Urinary bladder (tissue), 4 donors: ENCODE results near the gene FGFR2. TPM values are rescaled to one million over a fixed set of nuclear protein-coding genes. Genes with fewer than 3 reads are reported as not detected.
A peak's percentile ranks its signal among the peaks of the same experiment; 100 is the strongest.

Experiments
- DNase-seq: peaks from one replicate; pipeline ENCODE4 v3.0.0-alpha.2; 2015; ENCODE audit errors: extremely low spot score
- H3K27ac ChIP-seq: one replicate; pipeline ENCODE4 v1.5.1; 2013; ENCODE audit warnings: low read depth, mild to moderate bottlenecking, moderate library complexity
- H3K36me3 ChIP-seq: one replicate; pipeline ENCODE4 v1.6.1; 2013; ENCODE audit warnings: mild to moderate bottlenecking, moderate library complexity; ENCODE audit not compliant: insufficient read depth
- H3K4me1 ChIP-seq: one replicate; pipeline ENCODE4 v1.6.1; 2013; ENCODE audit warnings: mild to moderate bottlenecking, moderate library complexity; ENCODE audit not compliant: insufficient read depth
- H3K4me3 ChIP-seq: one replicate; pipeline ENCODE4 v1.5.1; 2013; ENCODE audit warnings: low read depth, low read length
- WGBS: extraction: QIAGEN DNeasy Blood & Tissue Kit; methylation state at CpG from one replicate; pipeline ENCODE4 v1.1.7; 2013; 5-methylcytosine and 5-hydroxymethylcytosine counted together
- polyA plus RNA-seq: library from polyadenylated mRNA; stranded (reverse); fragments of 200-250 nt; gene quantifications from one replicate; pipeline ENCODE4 v1.2.3, GENCODE V29; 2013
- total RNA-seq: library from RNA; depleted of rRNA; stranded (reverse); fragments of >200 nt; gene quantifications from one replicate; pipeline ENCODE4 v1.2.3, GENCODE V29; 2014
- donor health status: healthy with polysubstance abuse.
- donor health status: healthy.

FGFR2 gene
- total and polyA plus RNA-seq, 2 donors, result 28.8 to 61.9 TPM

DNA sequence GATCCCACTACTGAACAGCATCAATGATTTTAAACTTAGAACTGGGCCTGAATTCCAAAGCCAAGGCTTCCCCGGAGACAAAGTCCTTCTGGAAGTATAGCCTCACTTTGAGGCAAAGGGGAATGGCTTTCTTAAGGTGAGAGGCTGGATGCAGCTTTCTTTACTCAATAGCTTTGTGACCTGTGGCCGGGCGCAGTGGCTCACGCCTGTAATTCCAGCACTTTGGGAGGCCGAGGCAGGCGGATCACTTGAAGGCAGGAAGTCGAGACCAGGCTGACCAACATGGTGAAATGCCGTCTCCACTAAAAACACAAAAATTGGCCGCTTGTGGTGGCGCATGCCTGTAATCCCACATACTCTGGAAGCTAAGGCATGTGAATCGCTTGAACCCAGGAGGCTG, 3.2 kb upstream of the FGFR2 start:
- H3K36me3 ChIP-seq, result no peaks in the 10 kb centered on the region
- H3K4me3 ChIP-seq, result no peak overlapping the region
- no peak overlapping the region for H3K27ac ChIP-seq
- no peaks in the 10 kb centered on the region for H3K4me1 ChIP-seq
- DNase-seq, result no peak
- 90% methylated on average over 11 of the region's 11 CpGs for WGBS

DNA sequence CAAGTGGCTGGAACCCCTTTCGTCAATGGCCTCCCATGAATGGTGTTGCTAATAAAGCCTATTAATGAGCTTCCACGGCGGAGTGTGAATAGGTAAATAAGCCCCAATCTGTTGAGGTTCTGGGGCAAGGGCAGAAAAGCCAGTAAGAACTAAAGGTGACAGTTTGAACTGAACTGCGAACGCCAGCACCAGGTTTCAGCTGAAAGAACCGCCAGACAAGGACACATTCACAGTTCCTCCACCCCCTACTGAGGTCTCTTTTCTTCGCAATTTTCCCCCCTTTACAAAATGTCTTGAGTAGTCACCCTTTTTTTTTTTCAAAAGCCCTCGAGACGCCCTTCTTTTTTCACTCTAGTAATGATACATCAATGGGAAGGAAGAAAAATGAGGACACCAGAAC, 2.4 kb upstream of the FGFR2 start:
- H3K27ac ChIP-seq, result no peak overlapping the region
- H3K4me3 ChIP-seq, result no peak overlapping the region
- no peaks in the 10 kb centered on the region for H3K4me1 ChIP-seq
- WGBS, result 78% methylated on average over 9 of the region's 9 CpGs
- no peak for DNase-seq
- no peaks in the 10 kb centered on the region for H3K36me3 ChIP-seq

DNA sequence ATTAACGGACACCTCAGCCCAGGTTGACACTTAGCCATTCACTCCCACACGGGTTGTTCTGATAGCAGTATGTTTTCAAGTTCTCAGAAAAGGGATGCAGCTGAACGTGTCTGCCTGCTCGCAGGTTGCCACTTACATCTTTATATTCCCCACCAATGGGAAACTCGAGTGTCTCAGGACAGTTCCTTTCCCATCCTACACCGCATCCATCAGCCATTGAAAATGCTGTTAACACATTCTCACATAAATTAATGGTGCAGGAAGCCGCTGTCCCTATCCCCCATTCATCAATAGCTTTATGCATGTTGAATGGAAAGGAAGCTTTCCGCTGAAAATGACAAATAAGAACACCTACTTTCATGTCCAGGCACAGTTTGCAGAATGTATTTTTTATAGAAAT, 1.7 kb upstream of the FGFR2 start:
- no peaks in the 10 kb centered on the region for H3K36me3 ChIP-seq
- H3K4me1 ChIP-seq, result no peaks in the 10 kb centered on the region
- DNase-seq, result no peak
- WGBS, result 69% methylated on average over 8 of the region's 8 CpGs
- H3K27ac ChIP-seq, result no peak overlapping the region
- no peak overlapping the region for H3K4me3 ChIP-seq

DNA sequence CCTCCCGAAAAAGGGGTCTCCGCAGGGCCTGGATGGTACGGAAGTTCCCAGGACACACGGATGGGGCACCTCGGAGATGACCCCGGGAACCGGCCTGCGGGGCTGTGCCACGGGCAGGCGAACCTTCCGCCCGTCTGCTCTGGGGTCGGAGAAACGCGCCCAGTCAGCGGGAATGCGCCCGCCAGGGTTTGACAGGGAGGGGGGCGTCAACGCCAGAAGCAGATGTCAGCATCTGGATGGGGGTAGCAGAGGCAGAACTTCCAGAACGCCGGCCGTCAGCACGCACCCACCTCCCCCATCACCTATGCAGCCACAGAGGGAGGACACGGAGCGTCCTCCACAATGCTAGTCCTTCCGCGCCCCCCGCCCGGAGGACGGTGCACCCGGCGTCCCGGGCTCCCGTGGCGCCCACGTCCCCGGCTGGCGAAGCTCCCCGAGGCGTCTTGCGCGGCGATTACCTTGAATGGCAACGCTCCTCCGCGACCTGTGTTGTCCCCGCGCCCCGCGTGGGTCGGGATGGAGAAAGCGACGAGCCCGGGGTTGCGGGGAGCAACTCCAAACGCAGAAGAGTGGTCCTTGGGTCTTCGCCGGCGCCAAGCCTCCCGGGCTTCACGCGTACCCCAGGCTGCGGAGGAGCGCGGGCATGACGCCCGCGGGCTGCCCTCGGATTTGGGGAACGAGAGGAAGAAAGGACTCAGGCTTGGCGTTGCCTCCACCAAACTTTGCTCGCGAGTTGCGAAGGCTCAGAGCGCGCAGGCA, 561 bp downstream of the FGFR2 start:
- Histone ChIP-seq H3K4me1 (no peaks in the 10 kb centered on the region), H3K4me3 (peak overlapping the region; percentile 46), H3K27ac (peak overlapping the region; percentile 72), H3K36me3 (no peaks in the 10 kb centered on the region)
- WGBS, result under 1% methylated on average over 77 of the region's 77 CpGs
- no peak for DNase-seq

DNA sequence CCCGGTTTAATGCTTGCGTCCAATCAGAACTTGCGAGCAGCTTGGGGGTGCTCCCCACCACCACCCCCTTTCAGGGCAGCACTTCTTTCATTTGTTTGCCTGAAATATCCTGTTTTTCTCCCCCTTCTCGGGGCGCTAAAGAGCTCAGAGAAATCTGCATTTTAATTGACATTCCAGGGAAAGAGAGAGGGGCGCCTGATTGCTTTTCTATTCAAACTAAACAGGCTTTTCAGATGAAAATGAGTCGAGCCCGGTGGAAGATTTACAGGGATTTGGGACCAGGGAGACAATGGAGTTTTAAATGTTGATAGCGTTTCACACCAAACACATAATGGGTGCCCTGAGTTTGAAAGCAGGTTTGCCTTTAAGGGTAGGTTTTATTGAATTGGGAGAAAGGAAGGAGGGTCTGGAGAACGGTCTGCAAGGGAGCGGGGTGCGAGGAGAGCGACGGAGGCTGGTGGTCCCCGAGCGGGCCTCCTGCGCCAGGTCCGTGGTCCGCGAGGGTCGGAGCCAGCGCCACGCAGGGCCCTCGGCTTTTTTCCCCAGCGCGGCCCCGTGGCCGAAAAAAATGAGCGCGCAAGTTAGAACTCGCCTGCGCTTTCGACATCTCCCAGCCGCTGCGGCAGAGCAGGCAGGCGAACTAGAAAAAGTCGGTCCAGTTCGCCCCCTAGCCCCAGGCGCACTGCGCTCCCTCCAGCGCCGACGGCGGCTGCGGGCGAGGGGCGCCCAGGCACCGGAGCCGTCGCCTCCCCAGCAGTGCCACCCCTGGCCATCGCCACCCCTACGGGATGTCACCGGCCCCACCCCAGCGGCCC, 1.3 kb downstream of the FGFR2 start:
- 4% methylated on average over 54 of the region's 54 CpGs for WGBS
- Histone ChIP-seq H3K4me1 (no peaks in the 10 kb centered on the region), H3K4me3 (peak overlapping the region; percentile 46), H3K27ac (peak overlapping the region; percentile 72), H3K36me3 (no peaks in the 10 kb centered on the region)
- no peak for DNase-seq

DNA sequence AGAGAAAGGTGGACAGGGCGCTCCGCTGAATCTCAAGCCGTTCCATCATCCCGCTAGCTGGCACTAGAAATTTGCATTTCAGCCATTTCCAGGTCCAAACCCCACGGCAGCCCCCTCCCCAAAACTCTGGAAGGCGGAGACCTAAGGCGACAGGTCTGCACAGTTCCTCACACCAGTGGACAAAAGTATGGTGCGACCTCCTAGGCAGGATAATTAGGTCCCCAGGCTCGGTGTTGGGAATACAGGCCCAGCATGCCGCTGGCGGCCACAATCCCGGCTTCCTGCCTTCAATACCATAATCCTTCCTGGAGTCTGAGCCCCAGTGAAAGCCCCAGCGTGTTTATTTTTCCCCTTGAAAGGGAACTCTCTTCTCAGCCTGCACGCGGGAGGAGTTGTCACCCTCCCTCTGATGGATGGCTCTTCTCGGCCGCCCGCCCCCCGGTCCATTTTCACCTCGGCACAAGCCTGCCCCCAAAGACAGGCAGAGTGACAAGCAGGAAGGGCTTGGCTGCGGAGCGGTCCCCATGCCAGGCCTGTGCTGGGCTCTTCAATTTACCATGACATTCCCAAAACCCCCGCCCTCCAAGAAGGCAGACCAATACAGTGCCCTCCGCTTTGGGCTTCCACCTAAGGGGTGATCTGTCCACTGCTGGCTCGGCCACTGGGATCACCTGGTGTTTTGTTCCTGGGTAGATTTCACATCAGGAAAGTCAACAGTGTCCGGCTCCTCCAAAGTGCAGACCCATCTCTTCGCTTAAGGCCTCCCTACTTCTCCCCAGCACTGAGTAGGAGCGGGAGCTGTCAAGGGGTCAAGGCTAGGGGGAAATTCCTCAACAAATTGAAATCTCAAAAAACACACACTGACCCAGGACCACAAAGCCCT, 2.2 kb downstream of the FGFR2 start:
- H3K4me1 ChIP-seq, result no peaks in the 10 kb centered on the region
- peak overlapping the region; percentile 46 for H3K4me3 ChIP-seq
- no peak overlapping the region for H3K27ac ChIP-seq
- DNase-seq, result no peak
- WGBS, result 31% methylated on average over 28 of the region's 28 CpGs
- H3K36me3 ChIP-seq, result no peaks in the 10 kb centered on the region

DNA sequence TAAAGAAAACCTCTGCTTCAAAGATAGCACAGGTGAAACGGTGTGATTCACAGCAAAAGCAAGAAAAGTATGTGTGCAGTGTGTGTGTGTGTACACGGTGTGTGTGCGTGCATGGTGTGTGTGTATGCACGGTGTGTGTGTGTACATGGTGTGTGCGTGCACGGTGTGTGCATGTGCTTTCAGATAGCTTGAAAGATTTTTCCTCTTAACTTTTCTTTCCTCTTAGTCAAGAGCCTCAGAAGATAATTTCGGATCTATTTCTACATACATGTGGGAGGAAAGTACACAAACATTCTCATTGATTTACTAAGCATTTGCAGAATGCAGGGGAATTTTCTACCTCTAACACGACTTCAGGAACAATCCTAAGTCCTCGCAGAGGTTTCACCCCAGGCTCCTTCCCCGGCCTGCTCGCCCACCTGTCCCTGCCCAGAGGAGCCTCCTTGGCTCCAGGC, 2.9 kb downstream of the FGFR2 start:
- no peaks in the 10 kb centered on the region for H3K36me3 ChIP-seq
- H3K4me3 ChIP-seq, result no peak overlapping the region
- 51% methylated on average over 11 of the region's 11 CpGs for WGBS
- no peak for DNase-seq
- no peak overlapping the region for H3K27ac ChIP-seq
- H3K4me1 ChIP-seq, result no peaks in the 10 kb centered on the region

DNA sequence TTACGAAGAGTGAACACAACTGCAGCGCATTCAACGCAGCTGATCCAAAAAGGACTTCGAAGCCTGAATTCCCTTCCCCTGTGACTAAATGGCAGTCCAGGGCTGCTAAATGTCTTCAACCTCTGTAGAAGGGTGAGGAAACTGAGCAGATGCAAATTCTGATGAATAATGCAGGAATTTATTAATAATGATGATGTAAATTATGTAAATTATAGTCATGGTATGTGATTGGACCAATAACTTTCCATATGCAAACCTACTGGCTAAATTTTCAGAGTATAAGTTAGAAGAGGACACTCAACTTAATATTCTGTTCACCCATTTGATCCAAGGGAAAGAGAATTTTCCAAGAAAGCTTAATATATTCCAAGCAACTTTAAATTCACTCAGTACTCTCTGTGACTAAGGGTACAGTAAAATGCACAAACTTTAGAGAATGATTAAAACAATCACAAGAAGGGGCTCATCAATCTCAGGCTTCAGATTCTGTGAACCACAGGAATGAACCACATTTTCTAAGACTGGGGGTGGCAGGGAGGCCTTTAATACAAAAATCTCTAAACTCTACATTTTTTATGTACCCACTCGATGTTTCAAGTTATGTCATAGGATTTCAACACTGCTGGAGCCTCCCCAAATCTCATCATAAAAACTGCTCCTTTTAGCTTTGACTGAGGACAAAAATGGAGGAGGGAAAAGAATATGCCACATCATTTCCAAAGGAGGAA, 3.5 kb downstream of the FGFR2 start:
- no peaks in the 10 kb centered on the region for H3K4me1 ChIP-seq

DNA sequence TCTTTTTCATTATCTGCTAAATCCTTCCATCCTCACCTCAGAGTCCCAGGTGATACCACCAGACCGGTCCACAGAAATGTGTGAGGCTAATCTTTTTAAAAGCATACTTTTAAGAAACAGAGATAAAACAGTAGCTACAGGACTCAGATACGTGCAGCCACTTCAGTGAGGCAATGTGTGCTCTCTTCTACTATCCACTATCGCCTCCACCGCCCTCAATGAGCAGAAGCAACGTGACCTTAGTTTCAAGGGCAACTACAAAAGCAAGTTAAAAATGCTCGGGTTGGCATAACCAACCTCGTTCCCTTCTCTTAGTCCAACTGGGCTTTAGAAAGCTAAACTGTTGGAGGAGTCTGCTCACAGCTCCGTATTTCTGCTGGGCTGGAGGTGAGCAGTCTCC, 4.2 kb downstream of the FGFR2 start:
- no peaks in the 10 kb centered on the region for H3K4me1 ChIP-seq
- no peak overlapping the region for H3K4me3 ChIP-seq
- no peaks in the 10 kb centered on the region for H3K36me3 ChIP-seq
- H3K27ac ChIP-seq, result no peak overlapping the region
- 67% methylated on average over 8 of the region's 8 CpGs for WGBS
- DNase-seq, result no peak

More for the DNA sequence above, 3.5 kb downstream of the FGFR2 start:
- Histone ChIP-seq H3K27ac (no peak overlapping the region), H3K4me3 (no peak overlapping the region), H3K36me3 (no peaks in the 10 kb centered on the region)
- DNase-seq, result no peak
- 79% methylated on average over 5 of the region's 5 CpGs for WGBS

DNA sequence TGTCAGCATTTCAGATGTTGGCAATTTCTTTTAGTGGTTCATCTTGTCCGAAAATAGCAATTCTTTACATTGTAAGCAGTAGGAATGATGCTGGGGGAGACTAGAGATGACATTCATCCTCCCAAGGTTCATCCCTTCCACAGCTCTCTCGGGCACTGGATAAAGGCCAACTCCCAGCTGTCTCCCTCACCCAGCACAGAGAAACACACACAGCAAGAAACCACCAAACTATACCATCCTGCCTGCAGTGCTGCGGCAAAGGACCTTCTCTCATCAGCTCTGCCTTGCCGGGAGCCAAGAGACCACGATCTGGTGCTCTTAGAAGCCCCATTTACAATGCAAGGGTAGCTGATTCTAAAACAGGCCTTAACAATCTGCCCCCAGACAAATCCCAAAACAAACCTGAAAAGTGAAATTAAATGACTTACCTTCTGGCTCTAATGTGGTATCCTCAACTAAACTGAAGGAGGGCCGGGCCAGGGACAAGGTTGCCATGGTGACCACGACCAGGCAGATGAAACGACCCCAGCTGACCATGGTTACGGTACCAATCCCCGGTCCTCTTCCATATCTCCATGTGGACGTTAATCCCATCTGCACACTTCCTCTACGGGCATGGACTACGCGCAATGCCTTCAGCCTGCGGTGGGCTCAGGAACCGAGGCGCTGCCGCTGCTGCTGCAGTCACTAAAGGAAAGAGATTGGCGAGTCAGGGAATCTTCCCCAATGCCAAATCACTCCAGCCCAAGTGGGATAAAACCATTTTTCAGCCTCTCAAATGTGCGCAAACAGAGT, 4.8 kb downstream of the FGFR2 start:
- no peak overlapping the region for H3K27ac ChIP-seq
- no peak for DNase-seq
- H3K36me3 ChIP-seq, result no peaks in the 10 kb centered on the region
- 81% methylated on average over 20 of the region's 20 CpGs for WGBS
- no peaks in the 10 kb centered on the region for H3K4me1 ChIP-seq
- H3K4me3 ChIP-seq, result no peak overlapping the region

DNA sequence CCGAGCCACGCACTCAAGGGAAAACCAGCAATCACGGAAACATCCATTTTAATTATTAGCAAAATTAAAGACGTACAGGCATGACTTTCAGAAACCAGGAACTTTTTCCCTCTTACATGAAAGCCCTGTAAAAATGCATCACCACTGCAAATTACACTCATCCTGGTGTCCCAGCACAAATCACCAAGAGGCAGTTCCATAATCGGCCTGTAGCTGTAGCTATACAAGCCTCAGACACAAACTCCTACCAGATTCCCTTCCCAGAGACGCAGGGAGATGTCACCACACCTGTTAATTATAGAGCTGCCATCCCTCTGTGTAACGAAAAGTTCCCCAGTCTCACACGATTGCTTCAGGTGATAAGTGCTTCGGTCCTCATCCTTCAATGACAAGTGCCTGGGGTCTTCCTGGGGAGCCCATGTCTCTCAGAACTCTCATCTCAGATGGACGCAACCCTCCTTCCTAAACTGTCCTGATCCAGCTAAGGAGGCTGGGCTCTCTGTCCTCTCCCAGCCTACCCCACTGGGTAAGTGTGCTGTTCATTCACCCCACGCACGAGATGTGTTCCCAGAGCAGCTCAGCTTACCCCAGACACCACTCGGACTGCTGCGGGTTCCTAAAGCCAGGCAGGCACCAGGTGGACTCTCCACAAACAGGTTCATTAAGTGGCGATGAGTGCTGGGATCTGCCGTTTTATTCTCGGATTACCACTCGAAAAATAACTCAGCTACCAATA, 5.9 kb downstream of the FGFR2 start:
- DNase-seq, result no peak
- WGBS, result 87% methylated on average over 18 of the region's 18 CpGs
- Histone ChIP-seq H3K4me1 (no peaks in the 10 kb centered on the region), H3K4me3 (no peak overlapping the region), H3K27ac (no peak overlapping the region), H3K36me3 (no peaks in the 10 kb centered on the region)

DNA sequence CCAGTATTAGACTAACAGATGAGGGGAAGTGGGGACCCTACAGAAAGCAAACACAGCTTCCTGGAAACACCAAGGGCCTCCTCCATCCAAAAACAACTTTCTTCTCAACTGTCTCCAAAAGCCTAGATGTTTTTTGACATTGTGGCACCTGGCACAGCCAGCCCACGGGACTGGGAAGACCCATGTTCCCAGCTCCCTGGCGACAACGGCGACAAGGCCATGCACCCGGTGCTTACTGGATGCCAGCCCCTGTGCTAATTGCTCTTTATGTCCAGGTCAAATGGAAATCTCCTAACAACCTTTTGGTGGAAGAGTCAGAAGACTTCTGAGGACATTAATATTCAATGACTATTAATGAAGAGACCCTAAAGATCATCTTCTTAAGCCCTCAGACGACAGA, 7.1 kb downstream of the FGFR2 start:
- no peak for DNase-seq
- Histone ChIP-seq H3K4me3 (no peak overlapping the region), H3K36me3 (no peaks in the 10 kb centered on the region), H3K4me1 (no peaks in the 10 kb centered on the region), H3K27ac (no peak overlapping the region)
- 84% methylated on average over 6 of the region's 6 CpGs for WGBS
